Osteoblast (primary cell): Measurements from ENCODE around the gene TMEM120A. TPM values are rescaled to one million over a fixed set of nuclear protein-coding genes. Genes with fewer than 3 reads are reported as not detected.
A peak's percentile ranks its signal among the peaks of the same experiment; 100 is the strongest.
"Not testable (repeated sequence)": the region's sequence is repeated elsewhere in the genome, so short reads cannot be mapped to it uniquely, and the experiment has no call there.

ENCODE experiments used
- DNase-seq: peaks from one replicate; pipeline ENCODE4 v3.0.0; 2011; ENCODE audit warnings: low spot score, mixed read lengths; ENCODE audit not compliant: insufficient read length; ENCODE audit errors: missing footprints
- H2AFZ ChIP-seq: 2 replicates; pipeline ENCODE4 v1.6.0; 2011; ENCODE audit warnings: mild to moderate bottlenecking, low read length
- H3K27ac ChIP-seq: 2 replicates; pipeline ENCODE4 v1.5.1; 2011; ENCODE audit warnings: mild to moderate bottlenecking, low read depth, low read length, moderate library complexity
- H3K27me3 ChIP-seq: 2 replicates; pipeline ENCODE4 v1.6.0; 2012; ENCODE audit warnings: mild to moderate bottlenecking, control low read depth, inconsistent platforms, low read length, moderate library complexity; ENCODE audit not compliant: insufficient read depth
- H3K36me3 ChIP-seq: 2 replicates; pipeline ENCODE4 v1.5.1; 2011; ENCODE audit warnings: mild to moderate bottlenecking, low read length, control low read depth, moderate library complexity; ENCODE audit not compliant: insufficient read depth
- H3K4me1 ChIP-seq: 2 replicates; pipeline ENCODE4 v1.5.1; 2011; ENCODE audit warnings: mild to moderate bottlenecking, low read length, control low read depth, moderate library complexity; ENCODE audit not compliant: insufficient read depth
- H3K4me2 ChIP-seq: 2 replicates; pipeline ENCODE4 v1.6.0; 2011; ENCODE audit warnings: mild to moderate bottlenecking, low read length; ENCODE audit not compliant: insufficient read depth
- H3K4me3 ChIP-seq: fragments of 200-600 bp; sonication (generic); 3 replicates; pipeline ENCODE4 v1.5.1; 2012; ENCODE audit warnings: mild to moderate bottlenecking, low read length, inconsistent platforms; ENCODE audit not compliant: insufficient read depth
- H3K79me2 ChIP-seq: 2 replicates; pipeline ENCODE4 v1.6.0; 2012; ENCODE audit warnings: mild to moderate bottlenecking, low read length, control low read depth, inconsistent platforms; ENCODE audit not compliant: insufficient read depth
- H3K9me3 ChIP-seq: 2 replicates; pipeline ENCODE4 v1.5.1; 2011; ENCODE audit warnings: low read depth, low read length, control low read depth
- H4K20me1 ChIP-seq: 2 replicates; pipeline ENCODE4 v1.6.0; 2012; ENCODE audit warnings: mild to moderate bottlenecking, low read length, control low read depth; ENCODE audit not compliant: insufficient read depth
- total RNA-seq: library from RNA; depleted of rRNA; stranded (reverse); fragments of >200 nt; gene quantifications from 2 replicates; pipeline ENCODE4 v1.2.3, GENCODE V29; 2012
- TF ChIP-seq, protein P1 (sequence below): IDR thresholded peaks from 2 replicates; pipeline ENCODE4 v1.5.1; 2011; ENCODE audit warnings: mild to moderate bottlenecking, low read depth, low read length, moderate library complexity; ENCODE audit errors: extremely low read depth

TMEM120A gene
- 25.3 and 32.1 TPM in 2 replicates for total RNA-seq

DNA sequence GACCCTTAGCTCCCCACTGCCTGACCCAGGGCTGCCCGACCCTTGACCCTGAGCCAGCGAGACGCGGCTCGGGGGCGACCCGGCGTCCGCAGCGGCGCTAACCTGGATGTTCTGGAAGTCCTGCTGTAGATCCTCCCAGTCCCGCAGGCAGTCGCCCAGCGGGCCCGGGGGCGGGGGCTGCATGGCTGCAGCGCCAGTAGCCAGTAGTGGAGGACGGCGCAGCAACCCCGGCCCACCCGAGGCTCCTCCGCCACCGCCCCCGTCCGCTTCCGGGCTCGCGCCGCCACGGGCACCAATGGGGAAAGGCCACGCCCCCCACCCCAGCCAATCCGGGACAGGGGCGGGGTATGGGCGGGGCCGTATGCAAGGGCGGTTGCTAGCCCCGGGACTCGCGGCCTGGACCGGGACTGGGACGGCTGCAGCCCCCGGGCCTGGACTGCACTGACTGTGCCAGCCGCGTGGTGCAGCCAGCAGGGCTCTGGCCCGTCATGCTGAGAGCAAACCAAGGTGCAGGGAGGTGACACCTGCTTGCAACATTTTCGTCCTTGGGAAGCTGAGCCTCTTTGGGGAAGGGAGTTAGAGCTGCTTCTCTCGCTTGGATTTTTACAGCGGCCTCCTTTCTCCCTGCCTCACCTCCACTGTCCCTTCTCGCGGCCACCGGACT is at the start of gene TMEM120A:
TSS of gene TMEM120A (minus strand) at position 208 of the 664 bp plus-strand sequence. CDS start at position 183, 25 bp downstream.
- H3K36me3 ChIP-seq, result peaks cover 11% of the 10 kb centered on the region
- H3K79me2 ChIP-seq, result peaks cover 7% of the 10 kb centered on the region
- peaks cover 10% of the 10 kb centered on the region for H4K20me1 ChIP-seq
- H3K27me3 ChIP-seq, result no peaks in the 10 kb centered on the region
- peak within 1 kb of the TSS; percentile 93 for H3K4me3 ChIP-seq
- DNase-seq, result peak; percentile 100
- H2AFZ ChIP-seq, result peak within 1 kb of the TSS; percentile 80
- peaks cover 6% of the 10 kb centered on the region for H3K4me1 ChIP-seq
- no peaks in the 10 kb centered on the region for H3K9me3 ChIP-seq
- H3K4me2 ChIP-seq, result peak within 1 kb of the TSS; percentile 91
- peak within 1 kb of the TSS; percentile 68 for H3K27ac ChIP-seq
- TF ChIP-seq, protein P1, sequence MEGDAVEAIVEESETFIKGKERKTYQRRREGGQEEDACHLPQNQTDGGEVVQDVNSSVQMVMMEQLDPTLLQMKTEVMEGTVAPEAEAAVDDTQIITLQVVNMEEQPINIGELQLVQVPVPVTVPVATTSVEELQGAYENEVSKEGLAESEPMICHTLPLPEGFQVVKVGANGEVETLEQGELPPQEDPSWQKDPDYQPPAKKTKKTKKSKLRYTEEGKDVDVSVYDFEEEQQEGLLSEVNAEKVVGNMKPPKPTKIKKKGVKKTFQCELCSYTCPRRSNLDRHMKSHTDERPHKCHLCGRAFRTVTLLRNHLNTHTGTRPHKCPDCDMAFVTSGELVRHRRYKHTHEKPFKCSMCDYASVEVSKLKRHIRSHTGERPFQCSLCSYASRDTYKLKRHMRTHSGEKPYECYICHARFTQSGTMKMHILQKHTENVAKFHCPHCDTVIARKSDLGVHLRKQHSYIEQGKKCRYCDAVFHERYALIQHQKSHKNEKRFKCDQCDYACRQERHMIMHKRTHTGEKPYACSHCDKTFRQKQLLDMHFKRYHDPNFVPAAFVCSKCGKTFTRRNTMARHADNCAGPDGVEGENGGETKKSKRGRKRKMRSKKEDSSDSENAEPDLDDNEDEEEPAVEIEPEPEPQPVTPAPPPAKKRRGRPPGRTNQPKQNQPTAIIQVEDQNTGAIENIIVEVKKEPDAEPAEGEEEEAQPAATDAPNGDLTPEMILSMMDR, result no peak

DNA sequence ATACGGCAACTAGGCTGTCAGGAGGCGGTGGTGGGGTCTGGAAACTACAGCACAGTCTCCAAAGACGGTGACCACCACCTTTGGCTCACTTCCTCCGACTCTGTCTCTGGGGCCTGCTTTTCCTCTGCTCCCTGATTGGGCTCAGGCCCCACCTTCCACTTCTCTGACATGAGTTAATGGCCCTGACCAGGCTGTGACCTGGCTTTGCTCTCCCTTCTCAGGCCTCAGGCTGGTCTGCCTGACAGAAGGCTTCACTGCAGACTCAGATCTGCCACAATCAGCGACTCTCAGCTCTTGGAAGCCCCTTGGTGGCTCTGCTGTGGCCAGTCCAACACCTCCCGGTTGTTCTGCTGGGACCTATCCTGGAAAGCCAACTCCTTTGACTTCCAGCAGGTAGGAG is 45.7 kb upstream of the TMEM120A start:
- no peak overlapping the region for H2AFZ ChIP-seq
- no peak for DNase-seq
- no peak overlapping the region for H3K4me3 ChIP-seq
- H3K27ac ChIP-seq, result no peak overlapping the region
- peaks cover 52% of the 10 kb centered on the region for H3K79me2 ChIP-seq
- H3K36me3 ChIP-seq, result no peaks in the 10 kb centered on the region
- H3K4me2 ChIP-seq, result no peak overlapping the region
- peaks cover 20% of the 10 kb centered on the region for H4K20me1 ChIP-seq
- H3K27me3 ChIP-seq, result no peaks in the 10 kb centered on the region
- H3K4me1 ChIP-seq, result peaks cover 11% of the 10 kb centered on the region
- TF ChIP-seq, protein P1, result no peak
- no peaks in the 10 kb centered on the region for H3K9me3 ChIP-seq

DNA sequence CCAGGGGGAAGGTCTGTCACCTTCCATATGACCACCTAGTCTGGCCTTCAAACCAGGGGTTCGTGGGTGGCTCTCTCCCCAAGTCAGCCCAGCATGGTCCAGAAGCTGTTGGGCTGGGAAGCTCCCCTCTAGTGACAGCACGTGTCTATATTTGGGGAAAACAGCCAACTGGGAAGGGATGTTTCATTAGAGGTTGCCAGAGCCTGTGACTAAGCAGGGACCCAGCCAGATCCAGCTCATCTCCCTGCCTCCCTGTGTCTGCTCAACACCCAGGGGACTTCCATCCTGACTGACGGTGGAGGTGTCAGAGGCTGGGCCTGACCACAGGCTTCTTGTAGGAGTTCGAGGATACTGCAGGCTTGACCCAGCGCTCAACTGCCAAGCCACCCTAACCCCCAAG is 42.9 kb upstream of the TMEM120A start:
- Histone ChIP-seq H3K79me2 (peaks cover 37% of the 10 kb centered on the region), H4K20me1 (peaks cover 23% of the 10 kb centered on the region), H3K4me1 (peaks cover 11% of the 10 kb centered on the region), H2AFZ (no peak overlapping the region), H3K4me3 (no peak overlapping the region), H3K36me3 (no peaks in the 10 kb centered on the region), H3K27ac (peak overlapping the region; percentile 30), H3K9me3 (no peaks in the 10 kb centered on the region), H3K27me3 (no peaks in the 10 kb centered on the region), H3K4me2 (peak overlapping the region; percentile 4)
- TF ChIP-seq, protein P1, result no peak
- DNase-seq, result peak; percentile 95

DNA sequence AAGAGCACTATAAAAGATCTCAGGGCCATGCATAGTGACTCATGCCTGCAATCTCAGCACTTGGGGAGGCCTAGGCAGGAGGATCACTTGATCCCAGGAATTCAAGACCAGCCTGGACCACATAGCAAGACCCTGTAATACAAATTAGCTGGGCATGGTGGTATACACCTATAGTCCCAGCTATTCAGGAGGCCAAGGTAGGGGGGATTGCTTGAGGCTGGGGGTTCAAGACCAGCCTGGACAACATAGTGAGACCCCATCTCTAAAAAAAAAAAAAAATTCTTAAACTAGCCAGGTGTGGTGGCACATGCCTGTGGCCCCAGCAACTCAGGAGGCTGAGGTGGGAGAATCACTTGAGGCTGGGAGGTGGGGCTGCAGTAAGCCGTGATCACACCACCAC is 37.6 kb upstream of the TMEM120A start:
- peaks cover 12% of the 10 kb centered on the region for H3K36me3 ChIP-seq
- peaks cover under 1% of the 10 kb centered on the region for H3K4me1 ChIP-seq
- H3K27ac ChIP-seq, result no peak overlapping the region
- H3K27me3 ChIP-seq, result no peaks in the 10 kb centered on the region
- H2AFZ ChIP-seq, result no peak overlapping the region
- H4K20me1 ChIP-seq, result peaks cover 6% of the 10 kb centered on the region
- H3K9me3 ChIP-seq, result no peaks in the 10 kb centered on the region
- no peak overlapping the region for H3K4me3 ChIP-seq
- H3K4me2 ChIP-seq, result no peak overlapping the region
- peaks cover 12% of the 10 kb centered on the region for H3K79me2 ChIP-seq
- DNase-seq, result no peak
- TF ChIP-seq, protein P1, result no peak

DNA sequence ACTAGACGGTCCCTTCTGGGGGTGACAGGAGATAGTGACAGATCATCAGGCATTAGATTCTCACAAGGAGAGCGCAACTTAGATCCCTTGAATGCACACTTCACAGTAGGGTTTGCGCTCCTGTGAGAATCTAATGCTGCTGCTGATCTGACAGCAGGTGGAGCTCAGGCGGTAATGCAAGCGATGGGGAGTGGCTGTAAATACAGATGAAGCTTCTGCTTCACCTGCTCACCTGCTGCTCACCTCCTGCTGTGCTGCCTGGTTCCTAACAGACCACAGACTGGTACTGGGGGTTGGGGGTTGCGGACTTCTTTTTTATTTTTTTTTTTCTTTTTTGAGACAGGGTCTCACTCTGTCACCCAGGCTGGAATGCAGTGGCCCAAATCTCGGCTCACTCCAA is 35.3 kb upstream of the TMEM120A start:
- H3K4me1 ChIP-seq, DNase-seq, H3K27ac ChIP-seq, H4K20me1 ChIP-seq, H3K9me3 ChIP-seq, H3K79me2 ChIP-seq, H3K27me3 ChIP-seq, H2AFZ ChIP-seq, H3K4me2 ChIP-seq, H3K4me3 ChIP-seq: not testable (repeated sequence)
- H3K36me3 ChIP-seq, result peaks cover 21% of the 10 kb centered on the region
